ENCODE data around the gene ID4.

DNA sequence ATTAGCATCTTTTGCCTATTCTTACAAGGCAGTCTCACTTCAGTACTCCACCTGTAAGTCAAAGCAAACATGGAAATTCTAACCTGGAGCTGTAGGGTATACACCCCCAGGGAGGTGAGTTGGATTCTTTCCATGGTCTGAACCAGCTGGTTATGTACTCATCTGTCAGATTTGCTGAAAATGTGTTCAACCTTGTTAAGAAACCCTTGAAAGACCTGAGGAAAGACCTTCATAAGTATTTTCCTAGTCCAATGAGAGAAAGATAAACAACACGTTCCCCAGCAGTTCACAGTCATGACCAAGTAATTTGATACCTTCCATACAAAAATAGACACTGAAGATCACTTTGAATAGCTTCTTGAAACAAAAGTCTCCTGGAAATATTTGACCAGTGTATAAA is 42.5 kb downstream of the ID4 start:
- TF ChIP-seq CTCF (IDR thresholded peaks at IDR 0.05), result no peak
- no peak for TF ChIP-seq BHLHE40 (IDR thresholded peaks at IDR 0.05; ENCODE audit: low read depth, low read length)
- no peak for TF ChIP-seq ZSCAN20 (CRISPR knock-in tag; IDR thresholded peaks at IDR 0.05)
- no peak for TF ChIP-seq EHMT2 (IDR thresholded peaks at IDR 0.05; ENCODE audit: low read depth)
- TF ChIP-seq MYC (IDR thresholded peaks at IDR 0.05; ENCODE audit: borderline replicate concordance, low read length), result no peak
- TF ChIP-seq EP300 (IDR thresholded peaks at IDR 0.05), result no peak
- TF ChIP-seq CEBPB (IDR thresholded peaks at IDR 0.05), result no peak
